Stimulated activated CD4-positive, alpha-beta T cell treated with anti-CD3 and anti-CD28 coated beads, TNF-alpha, amount 100 ng/mL, for 48 hours (primary cell): ENCODE results near the gene CHRNB2.

Source experiments
- DNase-seq, 3 donors: peaks; one replicate each; pipeline ENCODE4 v3.0.0-alpha.2; 2020; ENCODE audit warnings: low read depth in 3 of 3

The CHRNB2 gene

DNA sequence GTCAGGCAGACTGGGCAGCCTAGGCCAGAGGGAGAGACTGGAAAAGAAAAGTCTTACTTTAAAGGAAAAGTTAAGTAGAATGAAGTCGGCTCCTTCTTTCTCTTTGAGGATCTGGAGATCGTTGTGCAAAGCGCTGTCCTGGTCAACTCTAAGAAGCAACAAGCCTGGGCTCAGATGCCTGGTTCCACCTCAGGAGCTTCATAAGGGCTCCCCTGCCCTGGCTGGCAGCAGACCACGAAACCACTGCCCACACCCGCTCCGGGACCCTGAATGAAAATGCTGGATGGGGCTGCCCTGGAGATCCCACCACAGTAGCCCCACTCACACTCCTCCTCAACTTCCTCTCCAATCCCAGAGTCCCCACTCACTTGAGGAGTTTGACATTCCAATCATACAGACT is 15.5 kb upstream of the CHRNB2 start:
- no peak for DNase-seq

DNA sequence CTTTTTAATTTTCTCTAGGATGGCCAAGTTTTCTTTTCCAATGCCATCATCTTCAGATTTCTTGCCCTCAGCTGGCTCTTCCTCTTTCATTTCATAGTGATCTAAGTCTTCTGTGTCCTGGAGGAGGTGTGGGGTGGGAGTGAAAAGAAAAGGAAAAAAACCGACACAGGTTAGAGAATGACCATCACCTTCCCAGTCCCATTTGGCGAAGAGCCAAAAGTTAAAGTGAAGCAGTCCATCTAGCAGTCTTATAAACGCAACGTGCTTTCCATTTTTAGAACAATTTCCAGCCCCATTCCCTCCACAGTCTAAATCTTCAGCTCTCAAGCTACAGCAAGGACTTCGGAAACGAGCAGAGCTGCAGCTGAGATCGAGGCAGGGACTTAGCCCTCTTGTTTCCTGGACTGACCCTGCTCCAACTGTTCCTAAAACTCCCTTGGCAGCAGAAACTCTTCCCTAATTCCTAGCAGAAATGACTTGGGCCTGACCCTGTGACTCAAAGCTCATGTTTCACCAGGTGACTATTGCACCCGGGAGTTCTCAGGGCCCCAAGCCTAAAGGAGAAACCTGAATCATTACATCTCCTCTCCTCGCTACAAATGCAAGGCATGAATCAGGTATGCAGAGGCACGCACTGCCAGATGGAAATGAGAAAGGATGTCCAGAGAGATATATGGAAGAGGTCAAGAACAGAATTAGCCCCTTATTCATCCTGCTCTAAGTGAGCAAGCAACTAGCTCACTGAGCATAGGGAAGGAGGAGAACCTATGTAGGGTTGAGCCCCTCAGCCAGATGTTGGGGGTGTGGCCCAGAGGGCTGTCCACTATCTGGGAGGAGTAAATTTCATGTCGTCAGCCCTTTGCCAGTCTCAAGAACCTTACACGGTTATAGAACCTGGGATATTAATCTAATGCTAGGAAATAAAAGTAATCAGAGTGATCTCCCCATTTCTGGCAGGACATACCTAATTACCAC is 14.2 kb upstream of the CHRNB2 start:
- DNase-seq: no peak

- DNase-seq: no peak
Observed at GRCh38 chr1:154556422-154556821, 11.2 kb upstream of the CHRNB2 start.

DNA sequence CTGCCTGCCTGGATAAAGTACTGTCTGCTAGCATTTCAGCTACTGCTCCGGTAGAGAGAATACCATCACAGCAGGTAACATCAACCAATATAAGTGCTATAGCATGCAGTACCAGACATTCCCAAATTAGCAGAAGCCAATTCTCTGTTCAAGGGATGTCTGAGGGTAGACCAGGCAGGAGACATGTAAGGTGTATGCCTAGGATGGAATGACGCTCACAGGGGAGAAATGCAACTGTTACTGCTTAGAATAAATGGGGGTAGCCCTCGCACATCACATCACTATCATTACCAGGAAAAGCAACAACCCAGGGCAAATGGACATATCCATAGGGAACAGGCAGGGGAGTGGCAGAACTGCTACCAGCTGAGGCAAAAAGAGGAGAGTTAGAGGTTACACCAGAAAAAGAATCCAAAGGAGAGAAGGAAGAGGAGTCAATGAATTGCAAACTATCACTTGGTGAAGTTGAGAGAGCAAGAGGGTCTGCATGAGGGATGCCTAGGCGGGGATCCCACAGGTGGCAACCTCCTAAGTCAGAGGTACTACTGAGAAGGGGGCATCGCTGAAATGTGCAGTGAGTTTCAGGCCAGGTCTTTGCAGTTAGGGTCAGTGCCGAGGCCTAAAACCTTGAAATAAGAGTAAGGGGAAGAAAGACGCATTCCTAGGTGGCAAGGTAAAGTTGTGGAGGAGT is 10.2 kb upstream of the CHRNB2 start:
- no peak for DNase-seq

DNA sequence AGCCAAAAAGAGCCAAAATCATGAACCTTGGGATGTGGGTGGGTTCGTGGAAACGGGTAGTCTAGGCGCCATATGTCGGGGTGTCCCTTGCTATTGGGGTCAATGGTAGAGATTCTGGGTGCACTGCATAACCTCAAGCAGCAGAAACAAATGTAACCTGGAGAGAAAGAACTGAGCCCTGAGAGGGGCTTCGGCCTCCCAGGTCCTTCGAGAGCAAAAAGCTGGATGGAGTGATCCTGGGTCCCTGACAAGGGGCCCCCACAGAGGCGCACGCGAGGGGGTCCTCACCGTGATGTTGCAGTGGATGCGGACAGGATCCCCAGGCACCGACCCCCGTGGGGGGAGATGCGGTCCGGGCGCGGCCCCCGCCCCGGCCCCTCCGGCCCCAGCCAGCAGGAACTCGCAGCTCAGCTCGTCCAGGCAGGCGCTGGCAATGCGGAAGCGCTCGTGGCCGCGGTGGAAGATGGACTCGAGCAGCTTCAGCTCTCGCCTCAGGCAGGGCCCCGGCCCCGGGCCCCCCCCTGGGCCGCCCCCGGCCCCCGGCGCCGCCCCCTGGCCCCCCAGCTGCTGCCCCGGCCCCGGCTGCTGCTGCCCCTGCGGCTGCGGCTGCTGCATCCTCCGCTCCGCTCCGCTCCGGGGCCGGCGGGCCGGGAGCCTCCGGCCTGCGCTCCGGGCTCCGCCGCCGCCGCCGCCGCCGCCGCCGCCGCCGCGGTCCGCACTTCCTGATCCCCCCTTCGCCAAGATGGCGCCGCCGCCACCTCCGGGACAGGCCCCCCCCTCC is 9.4 kb upstream of the CHRNB2 start, which contains the start of gene UBE2Q1:
UBE2Q1 (minus strand) TSS at position 724 of the 781 bp plus-strand sequence; CDS start at position 615, 109 bp downstream.
- DNase-seq: no peak

DNA sequence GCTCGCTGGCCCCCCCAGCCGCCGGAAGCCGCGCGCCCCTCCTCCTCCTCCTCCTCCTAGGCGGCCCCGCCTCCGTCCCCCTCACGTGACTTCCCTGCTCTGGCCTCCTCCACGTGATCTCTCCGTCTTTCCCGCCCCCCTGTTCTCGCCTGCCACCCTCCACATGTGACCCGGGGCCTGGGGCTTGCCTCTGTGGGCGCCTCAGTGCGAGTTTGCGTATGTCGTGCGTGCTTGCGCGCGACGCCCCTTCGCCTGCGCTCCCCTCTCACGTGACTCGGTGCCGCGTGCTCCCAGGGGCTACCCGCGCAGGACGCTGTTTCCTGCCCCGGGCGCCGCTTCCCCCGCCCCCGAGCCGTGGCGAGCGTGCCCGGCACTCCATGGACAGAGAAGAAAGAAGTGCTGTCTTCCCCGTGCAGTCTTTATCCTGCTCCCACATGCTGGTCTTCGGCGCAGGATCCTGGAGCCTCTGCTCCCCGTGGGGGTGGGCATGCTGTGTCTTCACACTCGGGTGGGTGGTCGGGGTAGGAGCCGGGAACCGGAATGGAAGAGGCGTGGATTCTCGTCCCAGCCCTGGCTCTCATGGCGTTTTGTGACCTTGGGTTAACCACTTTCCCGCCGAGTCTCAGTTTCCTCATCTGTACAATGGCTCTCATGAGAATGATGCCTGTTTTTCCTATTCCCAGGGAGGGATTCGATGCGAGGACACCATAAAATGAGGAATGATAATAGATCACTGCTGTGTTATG is 8.7 kb upstream of the CHRNB2 start:
- peak; percentile 98 to 100 (median 99) for DNase-seq

GRCh38 chr1:154559466-154560044 is 8.0 kb upstream of the CHRNB2 start:
- peak; percentile 64 to 87 (median 75) for DNase-seq

GRCh38 chr1:154565876-154566275 is 1.7 kb upstream of the CHRNB2 start:
- DNase-seq: no peak

DNA sequence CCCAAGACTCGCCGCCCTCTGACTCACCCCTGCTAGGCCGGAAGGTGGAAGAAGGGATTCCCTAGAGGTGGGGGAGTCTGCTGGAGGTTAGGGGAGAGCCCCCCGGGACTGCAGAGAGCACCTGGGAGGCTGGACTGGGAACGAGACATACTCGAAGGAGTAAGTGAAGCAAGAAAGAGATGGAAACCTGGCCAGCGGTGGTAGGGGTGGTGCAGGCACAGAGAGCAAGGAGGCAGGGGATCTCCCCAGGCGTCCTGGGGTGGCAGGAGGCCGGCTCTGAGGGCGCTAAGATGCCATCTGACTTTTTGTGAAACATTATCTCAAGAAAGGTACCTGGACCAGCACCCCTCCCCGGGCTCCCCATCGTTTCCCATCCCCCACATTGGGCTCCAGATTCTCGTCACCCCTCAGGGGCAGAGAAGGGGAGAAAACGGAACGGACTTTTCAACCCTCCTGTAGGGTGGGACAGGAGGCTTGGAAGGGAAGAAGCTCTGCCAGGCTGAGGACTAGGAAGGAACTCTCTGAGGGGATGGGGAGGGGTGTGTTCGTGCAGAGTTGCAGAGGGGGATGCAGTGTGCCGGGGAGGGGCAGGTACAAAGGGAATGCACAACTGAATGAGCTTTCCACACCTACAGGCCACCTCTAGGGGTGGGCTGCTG is 708 bp downstream of the CHRNB2 start:
- DNase-seq: no peak

DNA sequence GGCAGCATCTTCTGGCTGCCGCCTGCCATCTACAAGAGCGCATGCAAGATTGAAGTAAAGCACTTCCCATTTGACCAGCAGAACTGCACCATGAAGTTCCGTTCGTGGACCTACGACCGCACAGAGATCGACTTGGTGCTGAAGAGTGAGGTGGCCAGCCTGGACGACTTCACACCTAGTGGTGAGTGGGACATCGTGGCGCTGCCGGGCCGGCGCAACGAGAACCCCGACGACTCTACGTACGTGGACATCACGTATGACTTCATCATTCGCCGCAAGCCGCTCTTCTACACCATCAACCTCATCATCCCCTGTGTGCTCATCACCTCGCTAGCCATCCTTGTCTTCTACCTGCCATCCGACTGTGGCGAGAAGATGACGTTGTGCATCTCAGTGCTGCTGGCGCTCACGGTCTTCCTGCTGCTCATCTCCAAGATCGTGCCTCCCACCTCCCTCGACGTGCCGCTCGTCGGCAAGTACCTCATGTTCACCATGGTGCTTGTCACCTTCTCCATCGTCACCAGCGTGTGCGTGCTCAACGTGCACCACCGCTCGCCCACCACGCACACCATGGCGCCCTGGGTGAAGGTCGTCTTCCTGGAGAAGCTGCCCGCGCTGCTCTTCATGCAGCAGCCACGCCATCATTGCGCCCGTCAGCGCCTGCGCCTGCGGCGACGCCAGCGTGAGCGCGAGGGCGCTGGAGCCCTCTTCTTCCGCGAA is 3.8 kb downstream of the CHRNB2 start:
- DNase-seq: no peak

DNA sequence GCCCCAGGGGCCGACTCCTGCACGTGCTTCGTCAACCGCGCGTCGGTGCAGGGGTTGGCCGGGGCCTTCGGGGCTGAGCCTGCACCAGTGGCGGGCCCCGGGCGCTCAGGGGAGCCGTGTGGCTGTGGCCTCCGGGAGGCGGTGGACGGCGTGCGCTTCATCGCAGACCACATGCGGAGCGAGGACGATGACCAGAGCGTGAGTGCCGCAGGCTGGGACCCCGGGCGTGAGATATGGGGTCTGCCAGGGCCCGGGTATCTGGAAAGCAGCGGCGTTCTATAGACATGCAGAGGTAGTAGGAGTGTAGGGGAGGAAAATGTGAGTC is 4.3 kb downstream of the CHRNB2 start:
- DNase-seq: no peak

GRCh38 chr1:154572468-154573167 is 5.0 kb downstream of the CHRNB2 start:
- no peak for DNase-seq

DNA sequence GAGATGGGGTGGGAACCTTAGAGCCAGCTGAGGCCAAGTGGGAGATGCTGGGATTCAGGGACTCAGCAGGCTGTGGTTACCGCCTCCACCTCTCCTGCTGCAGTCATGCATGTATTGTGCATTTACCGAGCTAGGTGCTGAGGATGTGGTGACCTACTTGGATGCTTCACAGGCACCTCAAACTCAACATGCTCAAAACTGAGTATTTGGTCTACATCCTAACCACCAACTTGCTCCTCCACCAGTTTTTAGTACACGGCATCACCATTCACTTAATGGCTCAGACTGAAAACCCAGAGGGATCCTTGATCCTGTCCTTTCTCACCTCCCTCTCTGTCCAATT is 5.6 kb downstream of the CHRNB2 start:
- DNase-seq: no peak

- DNase-seq: no peak
Observed at GRCh38 chr1:154574716-154575115, 7.1 kb downstream of the CHRNB2 start.

DNA sequence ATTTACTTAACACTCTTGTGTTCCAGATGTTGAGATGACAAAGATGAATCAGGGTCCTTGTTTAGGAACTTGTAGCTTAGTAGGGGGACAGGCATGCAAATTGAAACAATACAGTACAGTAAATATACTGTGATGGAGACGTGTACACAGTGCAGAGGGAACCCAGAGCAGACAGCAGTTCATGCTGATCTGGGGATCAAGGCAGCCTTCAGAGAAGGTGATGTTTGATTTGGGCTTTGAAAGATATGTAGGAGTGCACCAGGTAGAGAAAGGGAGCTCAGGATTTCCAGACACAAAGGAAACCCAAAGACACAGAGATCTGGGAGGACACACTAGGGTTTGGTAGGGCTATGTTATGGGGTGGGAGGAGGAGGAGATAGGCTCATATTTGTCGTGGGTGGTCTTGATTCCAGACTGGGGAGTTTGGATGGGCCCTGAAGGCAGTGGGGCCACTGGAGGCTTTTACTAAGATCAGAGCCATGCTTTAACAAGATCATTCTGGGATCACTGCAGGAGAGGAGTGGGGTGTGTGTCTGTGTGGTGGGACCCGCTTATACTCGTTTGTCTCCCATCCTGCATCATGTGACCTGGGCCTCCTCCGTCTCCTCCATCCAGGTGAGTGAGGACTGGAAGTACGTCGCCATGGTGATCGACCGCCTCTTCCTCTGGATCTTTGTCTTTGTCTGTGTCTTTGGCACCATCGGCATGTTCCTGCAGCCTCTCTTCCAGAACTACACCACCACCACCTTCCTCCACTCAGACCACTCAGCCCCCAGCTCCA is 7.8 kb downstream of the CHRNB2 start:
- no peak for DNase-seq

DNA sequence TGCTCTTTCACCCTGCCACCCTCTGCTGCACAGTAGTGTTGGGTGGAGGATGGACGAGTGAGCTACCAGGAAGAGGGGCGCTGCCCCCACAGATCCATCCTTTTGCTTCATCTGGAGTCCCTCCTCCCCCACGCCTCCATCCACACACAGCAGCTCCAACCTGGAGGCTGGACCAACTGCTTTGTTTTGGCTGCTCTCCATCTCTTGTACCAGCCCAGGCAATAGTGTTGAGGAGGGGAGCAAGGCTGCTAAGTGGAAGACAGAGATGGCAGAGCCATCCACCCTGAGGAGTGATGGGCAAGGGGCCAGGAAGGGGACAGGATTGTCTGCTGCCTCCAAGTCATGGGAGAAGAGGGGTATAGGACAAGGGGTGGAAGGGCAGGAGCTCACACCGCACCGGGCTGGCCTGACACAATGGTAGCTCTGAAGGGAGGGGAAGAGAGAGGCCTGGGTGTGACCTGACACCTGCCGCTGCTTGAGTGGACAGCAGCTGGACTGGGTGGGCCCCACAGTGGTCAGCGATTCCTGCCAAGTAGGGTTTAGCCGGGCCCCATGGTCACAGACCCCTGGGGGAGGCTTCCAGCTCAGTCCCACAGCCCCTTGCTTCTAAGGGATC is 8.5 kb downstream of the CHRNB2 start:
- no peak for DNase-seq

DNA sequence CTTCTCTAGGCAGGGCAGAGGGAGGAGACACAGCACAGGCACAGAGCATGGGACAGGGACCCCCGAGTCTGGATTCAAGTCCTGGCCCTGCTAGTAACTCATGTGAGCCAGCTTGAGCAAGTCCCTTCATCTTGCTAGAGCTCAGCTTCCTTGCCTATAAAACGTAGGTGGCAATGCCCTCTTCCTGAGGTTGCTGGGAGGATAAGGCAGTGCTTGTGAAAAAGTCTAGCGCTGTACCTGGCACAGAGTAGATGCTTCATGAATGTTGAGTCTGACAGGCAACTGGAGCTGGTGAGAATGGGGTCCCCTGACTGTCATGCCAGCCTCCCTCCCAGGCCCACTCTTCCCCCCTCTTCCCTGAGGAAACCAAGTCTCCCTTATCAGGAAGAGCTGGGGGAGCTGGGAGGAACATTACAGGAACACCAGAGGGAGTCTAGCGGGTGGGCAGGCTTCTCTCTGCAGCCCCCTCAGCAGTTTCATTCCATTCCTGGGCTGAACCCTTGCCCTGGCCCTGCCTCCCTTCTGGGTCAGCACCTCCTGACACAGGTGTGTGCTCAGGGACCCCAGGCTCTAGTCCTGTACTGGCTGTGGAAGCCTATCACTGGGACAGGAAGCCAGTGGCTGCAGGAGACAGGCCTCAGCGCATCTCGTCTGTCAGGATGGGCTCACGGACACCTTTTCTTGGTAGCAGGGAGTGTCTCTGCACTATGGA is 9.9 kb downstream of the CHRNB2 start:
- DNase-seq: no peak

DNA sequence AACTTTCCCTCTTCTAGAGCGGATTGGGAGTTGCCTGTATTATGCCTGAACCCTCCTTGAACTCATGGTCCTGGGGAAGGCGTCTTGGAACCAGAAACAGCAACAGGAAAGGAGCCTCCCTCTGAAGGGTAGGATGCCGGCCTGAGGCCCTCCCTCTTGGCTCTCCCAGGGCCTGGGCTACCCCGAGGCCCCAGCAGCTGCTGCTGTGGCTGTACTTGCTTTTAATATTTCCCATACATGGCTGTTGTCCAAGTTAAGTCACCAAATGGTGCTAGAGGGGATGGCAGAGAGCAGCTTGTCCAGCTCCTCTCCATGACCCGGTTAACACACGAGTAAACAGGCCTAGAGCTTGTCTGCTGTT is 10.5 kb downstream of the CHRNB2 start:
- DNase-seq: no peak
